Lower leg skin (tissue), 4 donors: ENCODE data around the gene BCL7A. TPM values are rescaled to one million over a fixed set of nuclear protein-coding genes. Genes with fewer than 3 reads are reported as not detected.
A peak's percentile ranks its signal among the peaks of the same experiment; 100 is the strongest.

Experiments used
- DNase-seq, 2 donors: peaks; one replicate each; pipeline ENCODE4 v3.0.0-alpha.2; 2019; ENCODE audit warnings: low spot score in 2 of 2
- H3K4me3 ChIP-seq: fragments of 200-600 bp; sonication (generic); 2 replicates; pipeline ENCODE4 v1.5.1; 2017; ENCODE audit warnings: mild to moderate bottlenecking, low read depth; ENCODE audit not compliant: poor library complexity, severe bottlenecking
- POLR2A ChIP-seq, 2 donors: fragments of 450-650 bp; IDR thresholded peaks; one replicate each; pipeline ENCODE4 v1.6.1; 2016 to 2017; ENCODE audit warnings: antibody characterized with exemption in 2 of 2, mild to moderate bottlenecking in 1 of 2, moderate library complexity in 1 of 2
- WGBS, 2 donors: methylation state at CpG; one replicate each; pipeline ENCODE4 v1.1.5; 2018; 5-methylcytosine and 5-hydroxymethylcytosine counted together
- intact Hi-C: fragments of 100-400 bp; cut with DNase I; formaldehyde crosslinking; loops from one replicate; pipeline ENCODE4 v1.15.0; 2023; ENCODE audit warnings: low total_unique reads
- total RNA-seq, 4 donors: library from RNA; depleted of rRNA; stranded (reverse); fragments of >200 nt; gene quantifications; one replicate each; pipeline ENCODE4 v1.1.0, GENCODE V29; 2016
- TF ChIP-seq, protein P1 (sequence below), 3 donors: fragments of 450-650 bp; IDR thresholded peaks; one replicate each; pipeline ENCODE4 v1.5.1; 2016; ENCODE audit warnings: antibody characterized with exemption in 3 of 3, mild to moderate bottlenecking in 3 of 3, moderate library complexity in 2 of 3

Gene BCL7A
- total RNA-seq, 4 donors from 2014 or later: 17.8 to 22.3 (median 18.9) TPM

DNA sequence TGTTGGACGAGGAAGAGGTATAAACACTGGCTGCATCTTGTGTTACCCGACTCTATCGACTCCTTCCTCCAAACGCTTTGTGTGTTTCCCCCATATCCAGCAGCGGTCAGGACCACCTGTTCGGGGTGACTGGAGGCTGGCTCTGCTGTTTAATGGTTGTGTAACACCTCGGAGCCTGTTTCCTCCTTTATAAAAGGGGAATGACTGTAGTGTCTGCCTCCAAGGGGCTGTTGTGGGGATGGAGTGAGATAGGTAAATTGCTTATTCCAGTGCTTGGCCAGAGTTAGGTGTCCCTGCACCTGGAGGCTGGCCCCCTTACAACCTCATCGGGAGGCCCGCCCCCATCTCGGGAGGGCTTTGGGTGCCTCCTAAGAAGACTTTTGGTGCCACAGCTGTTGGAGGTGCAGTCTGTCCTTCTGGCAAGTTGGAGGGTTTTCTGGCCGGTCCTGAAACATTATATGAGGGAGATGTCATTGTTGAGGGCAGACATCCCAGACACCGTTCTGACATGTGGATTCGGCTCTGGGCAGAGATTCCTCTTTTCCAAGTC is 57.9 kb downstream of the BCL7A start:
- intact Hi-C loops: no loop called here
- no peak for TF ChIP-seq POLR2A (IDR thresholded peaks at IDR 0.05)
- TF ChIP-seq, protein P1, sequence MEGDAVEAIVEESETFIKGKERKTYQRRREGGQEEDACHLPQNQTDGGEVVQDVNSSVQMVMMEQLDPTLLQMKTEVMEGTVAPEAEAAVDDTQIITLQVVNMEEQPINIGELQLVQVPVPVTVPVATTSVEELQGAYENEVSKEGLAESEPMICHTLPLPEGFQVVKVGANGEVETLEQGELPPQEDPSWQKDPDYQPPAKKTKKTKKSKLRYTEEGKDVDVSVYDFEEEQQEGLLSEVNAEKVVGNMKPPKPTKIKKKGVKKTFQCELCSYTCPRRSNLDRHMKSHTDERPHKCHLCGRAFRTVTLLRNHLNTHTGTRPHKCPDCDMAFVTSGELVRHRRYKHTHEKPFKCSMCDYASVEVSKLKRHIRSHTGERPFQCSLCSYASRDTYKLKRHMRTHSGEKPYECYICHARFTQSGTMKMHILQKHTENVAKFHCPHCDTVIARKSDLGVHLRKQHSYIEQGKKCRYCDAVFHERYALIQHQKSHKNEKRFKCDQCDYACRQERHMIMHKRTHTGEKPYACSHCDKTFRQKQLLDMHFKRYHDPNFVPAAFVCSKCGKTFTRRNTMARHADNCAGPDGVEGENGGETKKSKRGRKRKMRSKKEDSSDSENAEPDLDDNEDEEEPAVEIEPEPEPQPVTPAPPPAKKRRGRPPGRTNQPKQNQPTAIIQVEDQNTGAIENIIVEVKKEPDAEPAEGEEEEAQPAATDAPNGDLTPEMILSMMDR (IDR thresholded peaks at IDR 0.05): no peak
- no peak for DNase-seq
- WGBS, 2 donors: 1% methylated on average over 13 of the region's 13 CpGs
- peak overlapping the region; percentile 70 for H3K4me3 ChIP-seq

DNA sequence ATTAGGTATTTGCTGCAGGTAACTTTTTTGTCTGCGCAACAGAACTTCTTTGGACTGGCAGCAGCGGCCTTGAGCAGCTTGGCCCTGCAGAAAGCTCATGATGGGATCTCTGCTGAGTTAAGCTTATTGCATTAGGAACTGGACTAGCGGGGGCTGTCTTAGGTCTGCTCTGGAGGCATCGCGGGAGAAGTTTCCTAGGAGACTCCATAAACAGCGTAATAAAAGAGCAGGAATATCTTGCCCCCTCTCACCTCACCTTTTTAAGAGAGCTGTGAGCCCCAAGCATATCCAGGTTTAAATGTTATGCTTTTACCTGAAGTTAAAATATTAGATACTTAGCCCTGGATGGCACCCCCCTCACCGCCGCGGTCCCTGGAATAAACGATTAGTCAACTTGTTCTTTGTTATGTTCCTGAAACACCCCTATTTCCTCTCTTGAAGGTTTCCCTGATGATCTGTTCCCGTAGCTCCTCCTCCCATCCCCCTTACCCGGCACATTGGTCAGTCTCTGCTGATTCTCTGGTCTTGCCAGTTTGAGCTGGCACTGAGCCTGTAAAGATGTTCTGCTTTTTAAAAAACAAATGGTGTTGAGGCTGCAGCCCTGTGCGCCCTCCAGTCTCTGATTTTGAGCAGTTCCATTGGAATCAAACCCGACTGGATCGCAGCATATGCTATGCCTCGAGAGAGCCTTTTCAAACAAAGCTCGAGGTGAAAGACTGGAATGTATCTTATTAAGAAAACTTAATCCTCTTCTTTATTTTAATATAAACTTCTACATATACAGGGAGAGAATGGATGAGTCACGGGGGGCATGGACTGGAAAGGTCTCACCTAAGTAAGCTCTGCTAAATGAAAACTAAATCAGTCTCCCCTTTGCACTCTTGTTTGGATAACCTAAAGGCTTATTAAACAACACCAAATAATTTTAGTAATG is 58.7 kb downstream of the BCL7A start:
- WGBS, 2 donors: 4 to 6% methylated on average over 18 of the region's 18 CpGs
- intact Hi-C loops: no loop called here
- DNase-seq: peak; percentile 81 to 92
- H3K4me3 ChIP-seq: peak overlapping the region; percentile 70
- TF ChIP-seq, protein P1 (IDR thresholded peaks at IDR 0.05): no peak
- no peak for TF ChIP-seq POLR2A (IDR thresholded peaks at IDR 0.05)

DNA sequence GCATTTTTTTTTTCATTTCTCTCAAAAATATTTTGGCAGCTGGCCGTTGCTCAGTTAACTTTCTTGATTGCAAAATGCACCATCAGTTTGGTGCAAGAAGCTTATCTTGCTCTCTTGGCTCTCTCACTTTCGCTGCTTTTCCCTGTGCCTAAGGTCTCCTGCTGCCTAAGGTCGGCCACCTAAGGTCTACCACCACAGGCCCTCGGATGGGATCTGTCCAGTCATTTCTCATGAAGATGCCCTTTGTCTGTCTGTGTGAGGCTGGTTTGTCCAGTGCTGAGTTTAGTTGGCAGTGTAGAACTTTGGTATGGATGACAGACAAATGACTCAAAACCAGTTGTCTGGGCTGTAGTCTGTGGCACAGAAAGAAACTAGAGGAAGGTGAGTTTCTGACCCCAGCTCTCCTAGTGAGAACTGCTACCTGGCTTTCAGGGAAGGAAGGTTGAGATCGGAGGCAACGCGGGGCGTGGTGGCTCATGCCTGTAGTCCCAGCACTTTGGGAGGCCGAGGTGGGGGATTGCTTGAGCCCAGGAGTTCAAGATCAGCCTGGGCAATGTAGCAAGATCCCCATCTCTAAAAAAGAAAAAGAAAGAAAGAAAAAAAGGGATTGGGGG is 59.5 kb downstream of the BCL7A start:
- no peak for DNase-seq
- intact Hi-C loops: no loop called here
- 46 to 50% methylated on average over 9 of the region's 9 CpGs for WGBS, 2 donors
- no peak overlapping the region for H3K4me3 ChIP-seq
- no peak for TF ChIP-seq POLR2A (IDR thresholded peaks at IDR 0.05)
- TF ChIP-seq, protein P1 (IDR thresholded peaks at IDR 0.05): no peak

DNA sequence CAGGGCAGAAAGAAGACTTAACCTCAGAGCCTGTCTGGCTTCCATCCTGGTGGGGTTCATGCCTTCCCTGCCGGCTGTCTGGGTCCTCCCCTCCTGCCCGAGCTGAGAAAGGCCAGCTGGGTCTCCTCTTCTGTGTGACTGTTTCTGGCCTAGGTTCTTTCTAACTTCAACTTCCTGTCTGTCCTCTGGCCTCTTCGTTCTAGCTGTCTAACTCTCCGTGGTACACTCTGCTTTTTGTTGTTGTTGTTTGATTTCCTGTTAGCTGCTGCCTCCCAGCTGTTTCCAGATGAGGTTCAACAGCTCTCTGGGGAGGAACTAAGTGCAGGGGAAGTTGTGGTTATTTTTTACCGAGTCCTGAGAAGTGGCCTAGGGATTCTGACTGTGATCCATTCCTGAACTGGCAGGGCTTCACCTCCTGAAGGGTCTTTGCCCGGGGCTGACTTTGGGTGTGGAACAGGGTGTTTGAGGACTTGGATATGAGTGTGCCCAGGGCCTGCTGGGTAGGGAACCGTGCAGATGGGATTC is 60.1 kb downstream of the BCL7A start:
- intact Hi-C loops: no loop called here
- no peak overlapping the region for H3K4me3 ChIP-seq
- peak in 1 of 2 donors; percentile 59 for DNase-seq
- no peak for TF ChIP-seq POLR2A (IDR thresholded peaks at IDR 0.05)
- TF ChIP-seq, protein P1 (IDR thresholded peaks at IDR 0.05): no peak
- 1 to 4% methylated on average over 7 of the region's 7 CpGs for WGBS, 2 donors

DNA sequence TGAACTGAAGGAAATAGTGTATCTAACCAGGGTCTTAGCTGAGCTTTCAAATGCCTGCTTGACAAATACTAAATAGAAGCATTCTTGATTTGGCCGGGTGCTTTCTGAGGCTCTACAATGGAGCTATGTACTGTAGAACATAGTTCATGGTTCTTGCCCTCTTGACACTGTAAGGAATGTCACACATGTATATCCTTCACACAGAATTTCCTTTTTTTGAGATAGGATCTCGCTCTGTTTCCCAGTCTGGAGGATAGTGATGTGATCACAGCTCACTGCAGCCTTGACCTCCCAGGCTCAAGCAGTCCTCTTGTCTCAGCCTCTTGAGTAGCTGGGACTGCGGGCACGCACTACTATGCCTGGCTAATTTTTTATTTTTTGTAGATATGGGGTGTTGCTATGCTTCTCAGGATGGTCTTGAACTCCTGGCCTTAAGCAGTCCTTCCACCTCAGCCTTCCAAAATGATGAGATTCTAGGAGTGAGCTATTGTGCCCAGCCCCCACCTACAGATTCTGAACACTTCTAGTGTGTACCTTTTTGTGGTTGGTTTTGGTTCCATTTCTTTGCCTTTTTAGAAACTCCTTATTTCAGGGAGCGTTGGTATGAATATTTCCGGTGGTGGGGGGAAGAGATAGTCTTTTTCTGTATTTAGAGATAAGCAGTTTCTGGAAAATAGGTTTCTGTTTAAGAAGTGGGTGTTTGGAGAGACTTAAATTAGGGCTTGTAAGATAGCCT is 61.1 kb downstream of the BCL7A start:
- TF ChIP-seq, protein P1 (IDR thresholded peaks at IDR 0.05): no peak
- no peak for TF ChIP-seq POLR2A (IDR thresholded peaks at IDR 0.05)
- intact Hi-C loops: no loop called here
- DNase-seq: no peak
- WGBS, 2 donors: 74 to 81% methylated on average over 6 of the region's 6 CpGs
- no peak overlapping the region for H3K4me3 ChIP-seq
